ENCODE measurements around the gene SCYL1.

DNA sequence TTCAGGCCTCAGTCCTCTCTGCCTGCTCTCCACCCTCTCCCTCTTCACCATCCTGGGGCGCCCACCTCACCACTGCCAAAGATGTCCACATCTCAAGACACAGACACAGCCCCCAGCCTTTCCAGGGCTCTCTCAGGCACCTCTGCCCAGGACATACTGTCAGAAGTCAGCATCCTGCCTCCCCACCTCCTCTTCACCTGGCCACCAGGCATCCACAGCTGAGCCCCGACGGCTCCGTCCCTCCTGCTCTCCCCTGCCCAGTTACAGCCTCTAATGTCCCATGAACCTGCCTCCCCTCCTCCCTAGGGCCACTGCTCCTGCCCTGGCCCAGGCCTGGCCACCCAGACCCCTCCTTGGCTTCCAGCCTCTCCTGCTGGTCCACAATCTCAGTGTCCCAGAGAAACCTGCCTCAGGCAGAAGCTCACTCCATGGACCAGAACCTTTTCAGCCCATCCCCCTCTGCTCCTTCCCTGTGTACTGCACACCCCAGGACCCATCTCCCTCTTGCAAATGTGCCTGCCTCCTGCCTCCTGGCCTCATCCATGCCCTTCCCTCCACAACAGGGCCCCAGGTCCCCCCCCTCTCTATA, 30.1 kb downstream of the SCYL1 start:
- TF ChIP-seq, protein P1, sequence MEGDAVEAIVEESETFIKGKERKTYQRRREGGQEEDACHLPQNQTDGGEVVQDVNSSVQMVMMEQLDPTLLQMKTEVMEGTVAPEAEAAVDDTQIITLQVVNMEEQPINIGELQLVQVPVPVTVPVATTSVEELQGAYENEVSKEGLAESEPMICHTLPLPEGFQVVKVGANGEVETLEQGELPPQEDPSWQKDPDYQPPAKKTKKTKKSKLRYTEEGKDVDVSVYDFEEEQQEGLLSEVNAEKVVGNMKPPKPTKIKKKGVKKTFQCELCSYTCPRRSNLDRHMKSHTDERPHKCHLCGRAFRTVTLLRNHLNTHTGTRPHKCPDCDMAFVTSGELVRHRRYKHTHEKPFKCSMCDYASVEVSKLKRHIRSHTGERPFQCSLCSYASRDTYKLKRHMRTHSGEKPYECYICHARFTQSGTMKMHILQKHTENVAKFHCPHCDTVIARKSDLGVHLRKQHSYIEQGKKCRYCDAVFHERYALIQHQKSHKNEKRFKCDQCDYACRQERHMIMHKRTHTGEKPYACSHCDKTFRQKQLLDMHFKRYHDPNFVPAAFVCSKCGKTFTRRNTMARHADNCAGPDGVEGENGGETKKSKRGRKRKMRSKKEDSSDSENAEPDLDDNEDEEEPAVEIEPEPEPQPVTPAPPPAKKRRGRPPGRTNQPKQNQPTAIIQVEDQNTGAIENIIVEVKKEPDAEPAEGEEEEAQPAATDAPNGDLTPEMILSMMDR (conservative IDR thresholded peaks at IDR 0.05; ENCODE audit: low read depth, low read length): no peak
- TF ChIP-seq POLR2A (IDR thresholded peaks at IDR 0.05; ENCODE audit: low read depth, low read length) (no peak), MXI1 (IDR thresholded peaks at IDR 0.05; ENCODE audit: borderline replicate concordance, low read depth, low read length) (no peak), SMC3 (IDR thresholded peaks at IDR 0.05; ENCODE audit: low read depth, low read length) (no peak)

All from IMR-90 (cell line).